HG03039 (cell line): ENCODE results near the gene SLC25A51.
"Not testable (repeated sequence)": the region's sequence is repeated elsewhere in the genome, so short reads cannot be mapped to it uniquely, and the experiment has no call there.

Source experiments
- ATAC-seq: cut with Tn5 transposase; IDR thresholded peaks from one replicate; pipeline ENCODE4 v1.9.1; 2021; ENCODE audit warnings: mild to moderate bottlenecking, moderate library complexity; ENCODE audit not compliant: unreplicated experiment

The SLC25A51 gene

DNA sequence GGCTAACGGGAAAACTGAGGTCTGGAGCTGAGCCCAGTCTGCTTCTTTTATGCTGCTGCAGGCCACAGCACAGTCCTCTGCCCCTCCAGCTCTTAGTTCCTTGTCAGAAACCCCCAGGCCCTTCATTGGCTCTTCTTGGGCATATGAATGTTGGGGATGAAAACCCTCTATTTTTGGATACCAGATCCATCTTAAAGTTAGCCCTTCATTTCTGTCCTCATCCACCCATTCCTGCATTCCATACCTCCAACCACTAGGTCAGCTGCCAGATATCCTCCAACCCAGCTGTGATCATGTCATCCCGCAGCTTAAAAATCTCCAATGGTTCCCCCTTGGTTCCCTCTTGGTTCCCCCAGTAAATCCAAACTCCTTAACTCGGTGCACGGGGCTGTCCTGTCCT is 1.8 kb upstream of the SLC25A51 start:
- no peak for ATAC-seq

DNA sequence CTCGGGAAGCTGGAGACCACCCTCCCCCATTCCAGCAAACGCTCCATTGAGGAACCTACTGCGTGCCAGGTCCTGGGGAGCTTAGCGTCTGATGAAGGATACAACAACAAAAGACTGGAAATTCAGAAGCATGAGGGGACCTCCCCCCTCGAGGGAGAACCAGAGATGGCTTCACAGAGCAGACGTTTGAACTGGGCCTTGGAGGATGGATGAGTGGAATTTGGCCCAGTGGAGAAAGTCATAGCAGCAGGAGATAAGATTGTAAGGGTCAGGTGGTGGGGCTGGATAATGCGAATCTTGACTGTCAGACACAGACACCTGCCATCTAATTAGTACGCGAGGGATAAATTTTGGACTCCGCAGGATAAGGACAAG is 1.2 kb upstream of the SLC25A51 start:
- ATAC-seq = no peak

DNA sequence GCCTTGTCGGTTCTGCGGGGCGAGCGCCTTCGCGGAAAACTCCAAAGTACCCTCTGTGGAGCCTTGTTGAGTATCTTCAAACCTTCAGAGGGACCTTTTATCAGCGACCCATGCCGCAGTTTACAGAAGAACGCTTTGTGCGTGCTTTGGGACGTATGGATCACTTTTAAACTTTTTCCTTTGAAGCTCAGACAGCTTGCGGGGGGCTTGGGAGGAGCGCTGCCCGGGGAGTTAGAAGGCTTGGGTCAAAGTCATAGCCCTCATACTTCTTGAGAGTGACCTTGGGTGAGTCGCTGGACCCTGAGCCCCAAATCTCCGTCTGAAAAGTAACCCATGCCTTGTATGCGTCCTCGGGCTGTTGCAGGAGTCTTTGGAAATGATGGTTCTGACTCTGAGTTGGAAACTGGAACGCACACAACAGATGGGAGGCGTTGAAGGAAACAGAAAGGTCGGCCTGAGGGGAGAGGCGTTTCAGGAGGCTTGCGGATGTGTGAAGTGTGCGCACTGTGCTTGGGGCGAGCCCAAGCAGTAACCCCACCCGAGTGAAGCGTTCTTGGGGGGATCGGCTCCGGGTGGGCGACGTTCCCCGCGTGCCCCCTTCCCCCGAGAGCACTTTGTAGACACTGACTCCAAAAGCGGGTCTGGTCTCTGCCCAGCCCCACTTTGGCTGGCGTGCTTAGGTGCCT is 661 bp upstream of the SLC25A51 start:
- ATAC-seq = no peak

DNA sequence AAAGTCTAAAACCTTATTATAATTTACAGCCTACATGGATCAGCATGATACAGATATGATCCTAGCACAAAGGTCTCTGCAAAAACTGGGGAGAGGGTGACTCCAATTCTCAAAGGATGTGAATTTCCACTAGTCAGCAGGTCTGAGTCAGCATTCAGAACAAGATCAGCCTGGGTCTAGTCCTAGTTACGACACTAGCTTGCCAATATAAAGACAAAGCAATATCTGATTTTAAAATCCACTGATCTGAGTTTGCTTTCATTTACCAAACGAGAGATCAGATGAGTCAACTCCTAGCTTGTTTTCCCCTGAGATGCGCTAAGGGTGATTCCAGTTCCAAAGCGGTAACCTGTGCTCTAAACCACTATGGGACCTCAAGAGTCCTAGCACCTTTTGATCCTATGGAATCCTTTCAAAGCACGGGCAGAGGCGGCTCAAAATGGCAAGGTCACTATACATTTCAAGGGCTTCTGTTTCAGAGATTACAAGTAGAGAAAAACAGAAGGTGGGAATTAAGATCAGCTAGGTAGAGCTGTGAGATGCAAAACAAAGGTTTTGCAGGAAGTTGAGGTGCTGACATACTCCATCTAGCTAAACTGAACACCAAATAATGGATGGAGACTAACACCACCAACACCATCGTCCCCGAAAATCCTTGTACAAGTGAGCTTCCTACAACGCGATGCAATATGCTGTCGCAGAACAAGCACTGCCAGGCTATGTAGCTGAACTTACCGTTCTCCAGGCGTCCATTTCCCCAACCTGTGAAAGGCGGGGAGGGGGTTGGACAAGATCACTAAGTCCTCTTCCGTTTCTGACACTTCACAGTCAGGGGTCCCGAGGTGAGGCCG is 906 bp downstream of the SLC25A51 start:
- no peak for ATAC-seq

DNA sequence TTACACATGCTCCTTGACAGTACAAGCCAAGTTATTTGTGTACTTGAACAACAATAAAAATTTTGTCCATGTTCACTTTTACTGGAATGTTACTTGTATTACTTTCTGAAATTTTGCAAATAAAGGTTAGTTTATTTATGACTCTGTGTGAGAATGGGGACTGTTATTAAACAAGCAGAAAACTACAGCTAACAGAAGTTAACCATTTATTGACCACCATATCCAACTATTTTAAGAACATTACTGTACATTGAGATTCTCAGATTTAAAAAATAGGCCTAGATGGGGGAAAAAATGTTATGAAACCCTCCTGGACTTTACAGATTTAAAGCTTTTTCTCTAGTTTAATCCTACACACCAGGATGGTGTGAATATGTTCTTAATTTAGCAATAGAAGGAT is 1.8 kb downstream of the SLC25A51 start:
- ATAC-seq = no peak

DNA sequence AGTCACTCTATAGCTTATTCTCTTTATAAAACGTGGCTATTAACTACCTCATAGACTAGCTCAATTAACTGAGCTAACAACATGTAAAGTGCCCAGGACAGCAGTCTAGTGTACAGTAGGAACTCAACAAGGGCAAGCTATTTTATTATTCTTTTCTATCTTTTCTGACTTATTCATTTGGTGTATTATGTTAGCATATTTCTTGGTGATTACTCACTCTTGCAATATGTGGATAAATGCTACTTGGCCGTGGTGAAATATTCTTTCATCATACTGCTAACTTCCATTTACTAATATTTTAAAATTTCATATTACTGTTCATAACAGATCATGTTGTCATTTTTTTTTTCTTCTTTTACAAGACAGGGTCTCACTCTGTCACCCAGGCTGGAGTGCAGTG is 4.9 kb downstream of the SLC25A51 start:
- ATAC-seq = no peak

DNA sequence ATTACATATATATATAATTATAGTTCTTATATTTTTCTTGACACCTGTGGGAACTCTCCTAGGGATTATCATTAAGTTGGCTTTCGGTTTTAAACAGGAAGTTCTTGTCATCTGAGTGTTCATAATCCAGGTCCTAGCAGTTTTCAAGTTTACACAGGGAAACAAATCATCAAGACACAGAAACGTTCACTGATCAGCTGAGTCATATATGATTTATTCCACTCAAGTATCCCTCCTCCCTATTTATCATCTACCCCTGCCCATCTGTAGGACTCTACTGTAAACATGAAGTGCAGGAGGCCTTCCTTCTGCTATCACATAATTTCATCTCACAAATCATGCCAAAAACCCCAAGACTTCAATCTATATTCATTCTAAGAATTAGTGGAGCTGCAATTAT is 6.3 kb downstream of the SLC25A51 start:
- ATAC-seq = no peak

DNA sequence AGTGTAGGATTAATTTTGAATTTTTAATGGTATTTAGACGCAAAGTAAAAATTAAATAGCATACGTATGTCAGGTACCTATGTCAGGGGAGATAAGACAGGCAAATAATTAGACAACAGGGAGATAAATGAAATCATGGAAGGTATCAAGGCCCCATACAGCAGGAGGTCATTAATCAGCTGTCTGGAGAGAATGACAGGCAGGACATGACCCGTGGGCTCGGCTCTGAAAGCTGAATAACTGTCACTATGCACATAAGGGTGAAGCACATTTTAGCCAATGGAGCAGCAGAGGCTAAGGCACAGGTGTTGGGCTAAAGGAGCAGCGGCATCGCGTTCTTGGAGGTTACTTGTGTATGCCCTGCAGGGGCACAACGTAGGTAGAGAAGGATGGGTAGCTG is 11.9 kb downstream of the SLC25A51 start:
- ATAC-seq = no peak

DNA sequence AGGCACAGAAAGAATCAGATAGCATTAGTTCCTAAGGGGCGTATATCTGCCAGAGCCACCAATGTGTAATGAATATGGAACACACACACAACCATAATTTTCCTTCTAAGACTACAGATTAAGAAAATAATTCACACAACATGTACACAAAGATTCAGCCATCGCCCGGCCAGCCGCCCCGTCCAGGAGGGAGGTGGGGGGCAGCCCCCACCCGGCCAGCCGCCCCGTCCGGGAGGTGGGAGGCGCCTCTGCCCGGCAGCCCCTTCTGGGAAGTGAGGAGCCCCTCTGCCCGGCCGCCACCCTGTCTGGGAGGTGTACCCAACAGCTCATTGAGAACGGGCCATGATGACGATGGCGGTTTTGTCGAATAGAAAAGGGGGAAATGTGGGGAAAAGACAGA is 12.9 kb downstream of the SLC25A51 start:
- not testable (repeated sequence) for ATAC-seq

DNA sequence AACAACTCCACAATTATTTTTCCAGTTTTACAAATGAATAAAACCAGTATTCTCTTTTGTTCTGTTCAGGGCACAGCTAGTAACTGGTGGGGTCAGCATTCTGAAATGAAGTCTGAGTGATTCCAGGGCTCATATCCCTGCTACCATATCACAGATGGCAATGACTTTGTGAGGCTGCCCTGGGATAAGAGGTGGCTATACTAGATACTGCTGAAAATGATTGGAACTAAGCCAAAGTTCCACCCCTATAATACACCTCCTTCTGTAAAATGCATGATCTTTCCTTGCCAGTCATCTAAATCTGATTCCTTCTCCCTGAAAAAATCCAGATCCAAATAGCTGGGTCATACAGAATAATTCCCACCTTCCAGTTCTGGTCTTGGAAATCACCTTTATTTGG is 14.4 kb downstream of the SLC25A51 start:
- ATAC-seq = no peak

DNA sequence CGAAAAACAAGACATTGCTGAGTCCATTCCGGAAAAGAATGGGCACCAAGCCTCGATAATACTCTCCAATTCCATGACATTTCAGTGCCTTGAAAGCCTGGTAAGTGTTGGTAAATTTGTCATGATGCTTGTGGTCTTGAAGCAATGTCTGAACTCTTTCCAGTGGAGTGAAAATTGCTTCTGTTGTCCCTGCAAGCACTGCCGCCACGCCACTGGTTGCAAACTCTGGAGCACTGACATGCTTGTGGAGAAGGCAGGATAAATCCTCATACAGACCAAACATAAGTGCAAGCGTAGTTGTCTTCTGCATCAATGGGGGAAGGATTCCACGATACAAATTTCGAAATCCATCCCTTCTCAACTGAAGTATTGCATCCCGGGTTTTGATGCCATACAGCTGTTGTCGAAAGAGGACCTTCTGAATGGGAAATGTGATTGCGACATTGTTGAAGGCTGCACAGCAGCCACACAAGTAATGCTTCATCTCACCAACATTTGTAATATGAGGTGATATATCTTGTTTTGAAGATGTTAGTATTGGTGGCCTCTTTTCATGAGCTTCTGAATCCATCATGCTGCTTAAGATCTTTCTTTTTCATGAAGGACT is 15.8 kb downstream of the SLC25A51 start:
- not testable (repeated sequence) for ATAC-seq

DNA sequence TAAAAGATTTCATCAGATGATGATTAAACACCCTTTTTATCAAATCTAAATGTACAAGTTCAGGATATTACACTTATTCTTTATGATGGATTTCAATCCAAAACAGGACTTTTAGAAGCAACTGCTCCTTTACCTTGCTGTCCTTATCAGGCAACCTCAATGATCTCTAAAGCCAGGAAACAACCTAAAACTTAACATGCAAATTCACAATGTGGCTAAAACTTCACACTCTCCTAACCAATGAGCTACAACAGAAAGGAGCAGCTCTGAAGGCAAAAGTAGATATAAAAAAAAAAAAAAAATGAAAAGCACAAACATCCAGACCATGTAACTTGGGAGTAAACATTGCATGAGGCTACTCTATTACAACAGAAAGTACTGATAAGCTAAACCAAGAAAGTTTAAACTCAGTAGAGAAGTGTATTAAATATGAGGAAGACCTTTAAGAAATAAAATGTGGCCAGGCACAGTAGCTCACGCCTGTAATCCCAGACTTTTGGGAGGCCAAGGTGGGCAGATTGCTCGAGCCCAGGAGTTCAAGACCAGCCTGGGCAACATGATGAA is 22.9 kb downstream of the SLC25A51 start:
- no peak for ATAC-seq

DNA sequence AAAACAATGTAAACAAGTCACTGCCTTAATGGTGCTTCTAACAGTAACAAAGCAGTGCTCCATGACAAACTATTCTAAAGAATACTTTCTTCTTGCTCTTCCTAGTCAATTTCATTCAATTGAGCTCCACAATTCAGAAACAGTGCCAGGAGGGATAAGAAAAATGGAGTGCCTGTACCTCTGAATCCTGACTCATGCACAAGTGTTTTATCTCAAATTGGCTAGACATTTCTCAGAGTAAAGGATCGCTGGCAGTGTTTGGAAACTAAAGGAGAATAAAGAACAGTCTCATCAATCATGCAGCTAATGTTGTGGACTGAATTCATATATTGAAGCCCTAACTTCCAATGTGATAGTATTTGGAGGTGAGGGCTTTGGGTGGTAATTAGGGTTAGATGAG is 27.6 kb downstream of the SLC25A51 start:
- ATAC-seq = no peak

DNA sequence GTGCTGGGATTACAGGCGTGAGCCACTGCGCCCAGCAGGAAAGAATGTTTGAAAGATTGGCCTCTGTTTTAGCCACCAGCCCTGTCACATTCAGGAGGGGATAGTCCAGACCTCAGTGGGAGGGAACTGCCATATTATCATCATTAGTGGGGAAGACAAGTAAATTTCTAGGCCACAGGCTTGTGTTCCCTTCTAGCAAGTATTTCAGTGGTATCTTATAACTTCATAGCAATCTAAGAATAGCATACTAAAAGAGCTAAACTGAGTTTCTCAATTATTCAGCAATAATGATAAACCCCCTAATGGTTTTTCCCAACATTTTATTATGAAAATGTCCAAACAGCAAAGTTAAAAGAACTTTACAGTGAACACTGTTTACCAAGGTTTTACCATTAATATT is 30.0 kb downstream of the SLC25A51 start:
- no peak for ATAC-seq

DNA sequence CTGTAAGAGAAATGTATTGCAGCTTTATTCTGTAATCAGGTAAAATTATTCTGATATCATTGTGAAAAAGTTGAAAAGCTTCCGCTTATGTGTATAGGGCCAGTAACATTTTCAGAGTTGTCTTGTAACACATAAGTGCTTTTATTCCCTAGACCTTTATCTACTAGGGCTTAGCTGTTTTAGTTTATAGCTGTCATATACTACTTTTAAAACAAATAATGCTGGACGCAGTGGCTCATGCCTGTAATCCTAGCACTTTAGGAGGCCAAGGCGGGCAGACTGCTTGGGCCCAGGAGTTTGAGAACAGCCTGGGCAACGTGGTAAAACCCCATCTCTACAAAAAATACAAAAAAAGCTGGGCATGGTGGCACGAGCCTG is 33.1 kb downstream of the SLC25A51 start:
- no peak for ATAC-seq

DNA sequence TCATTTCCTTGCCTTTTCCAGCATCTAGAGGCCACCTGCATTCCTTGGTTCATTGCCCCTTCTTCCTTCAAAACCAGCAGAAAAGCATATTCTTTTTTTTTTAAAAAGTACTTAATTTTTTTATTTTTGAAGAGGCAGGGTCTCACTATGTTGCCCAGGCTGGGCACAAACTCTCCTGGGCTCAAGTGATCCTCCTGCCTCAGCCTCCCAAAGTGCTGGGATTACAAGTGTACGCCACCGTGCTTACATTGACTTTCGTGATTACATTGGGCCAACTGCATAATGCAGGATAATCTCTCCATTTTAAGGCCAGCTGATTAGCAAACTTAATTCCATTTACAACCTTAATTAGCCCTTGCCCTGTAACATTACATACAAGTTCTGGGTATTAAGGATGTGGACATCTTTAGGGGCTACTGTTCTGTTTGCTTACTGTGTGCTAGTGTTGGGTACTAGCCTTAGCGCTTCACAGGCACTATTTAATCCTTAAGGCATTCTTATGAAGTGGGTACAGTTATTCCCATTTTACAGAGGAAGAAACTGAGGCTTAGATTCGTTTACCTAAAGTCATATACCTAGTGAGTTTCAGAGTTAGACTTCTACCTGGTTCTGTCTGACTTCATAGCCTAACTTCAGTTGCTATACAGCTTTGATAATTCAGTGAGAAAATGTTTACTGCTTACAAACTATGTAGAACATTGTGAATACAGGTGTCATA is 33.7 kb downstream of the SLC25A51 start:
- no peak for ATAC-seq

DNA sequence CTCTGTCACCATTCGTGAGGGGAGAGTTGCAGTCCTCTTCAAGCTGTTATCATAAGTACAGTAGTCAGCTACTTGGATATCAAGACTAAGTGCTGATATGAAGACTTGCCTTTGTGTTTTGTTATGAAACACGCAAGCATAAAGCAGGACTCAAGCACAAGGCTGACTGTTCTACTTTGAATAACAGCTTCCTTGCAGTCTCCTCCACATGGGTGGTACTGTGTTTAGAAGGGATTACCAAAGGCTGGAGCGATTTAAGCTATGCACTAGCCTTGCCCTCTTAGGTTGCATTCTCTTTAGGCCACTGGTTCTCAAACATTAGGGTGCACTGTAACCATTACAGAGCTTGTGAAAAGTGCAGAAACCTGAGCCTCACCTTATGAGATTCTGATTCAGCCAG is 41.4 kb downstream of the SLC25A51 start:
- no peak for ATAC-seq

DNA sequence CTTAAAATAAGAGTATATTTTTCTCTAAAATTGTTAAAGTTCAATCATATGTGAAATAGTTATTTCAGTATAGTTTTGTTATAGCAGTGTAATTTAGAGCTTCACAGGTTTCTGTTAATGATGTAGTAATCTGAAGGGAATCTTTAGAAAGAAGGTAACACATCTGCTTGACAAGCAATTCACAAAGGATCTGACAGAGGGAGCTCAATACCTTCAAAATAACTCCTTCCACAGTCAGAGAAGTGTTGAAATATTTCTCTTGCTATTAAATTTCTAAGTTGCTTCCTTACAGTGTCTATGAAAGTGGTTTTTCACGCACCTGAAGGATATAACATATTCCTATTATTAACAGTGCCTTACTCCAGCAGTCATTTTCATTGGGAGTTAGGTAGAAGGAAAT is 44.9 kb downstream of the SLC25A51 start:
- no peak for ATAC-seq

DNA sequence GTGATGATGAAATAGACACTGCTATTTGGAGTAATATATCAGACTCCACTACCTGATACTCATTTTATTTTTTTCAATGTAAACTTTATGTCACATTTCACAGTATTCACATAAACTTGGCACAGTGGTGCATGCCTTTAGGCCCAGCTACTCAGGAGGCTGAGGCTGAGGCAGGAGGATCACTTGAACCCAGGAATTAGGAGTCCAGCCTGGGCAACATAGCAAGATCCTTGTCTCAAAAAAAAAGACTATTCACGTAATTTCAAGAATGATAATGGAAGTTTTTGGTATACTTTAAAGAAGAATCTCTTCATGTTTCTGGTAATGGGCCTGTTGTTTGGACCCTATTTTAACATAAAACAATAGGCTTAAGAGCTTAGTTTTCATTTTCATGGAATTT is 47.4 kb downstream of the SLC25A51 start:
- no peak for ATAC-seq

DNA sequence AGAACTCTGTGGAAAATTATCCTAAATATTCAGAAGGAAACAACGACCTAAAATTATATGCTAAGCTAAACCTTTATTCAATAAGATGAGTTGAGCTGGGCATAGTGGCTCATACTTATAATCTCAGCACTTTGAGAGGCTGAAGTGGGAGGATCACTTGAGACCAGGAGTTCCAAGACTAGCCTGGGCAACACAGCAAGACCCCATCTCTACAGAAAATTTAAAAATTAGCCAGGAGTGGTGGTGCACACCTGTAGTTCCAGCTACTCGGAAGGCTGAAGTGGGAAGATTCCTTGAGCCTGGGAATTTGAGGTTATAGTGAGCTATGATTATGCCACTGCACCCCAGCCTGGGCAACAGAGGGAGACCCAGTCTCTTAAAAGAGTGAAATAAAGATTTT is 51.7 kb downstream of the SLC25A51 start:
- no peak for ATAC-seq

DNA sequence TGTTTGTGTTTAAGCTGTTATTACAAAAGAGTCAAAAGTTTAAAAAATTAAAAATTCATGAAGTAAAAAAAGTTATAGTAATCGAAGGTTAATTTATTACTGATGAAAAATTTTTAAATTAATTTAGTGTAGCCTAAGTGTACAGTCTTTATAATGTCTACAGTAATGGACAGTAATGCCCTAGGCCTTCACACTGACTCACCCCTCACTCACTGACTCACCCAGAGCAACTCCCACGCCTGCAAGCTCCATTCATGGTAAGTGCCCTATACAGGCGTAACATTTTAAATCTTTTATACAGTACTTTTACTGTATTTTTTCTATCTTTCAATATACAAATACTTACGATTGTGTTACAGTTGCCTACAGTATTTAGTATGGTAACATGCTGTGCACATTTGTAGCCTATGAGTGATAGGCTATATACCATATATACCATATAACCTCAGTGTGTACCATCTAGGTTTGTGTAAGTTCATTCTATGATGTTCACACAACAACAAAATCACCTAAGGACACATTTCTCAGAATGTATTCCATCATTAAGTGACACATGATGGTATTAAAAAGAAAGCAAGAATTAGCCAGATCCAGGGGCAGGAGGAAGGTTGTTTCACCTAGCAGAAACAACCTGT is 63.2 kb downstream of the SLC25A51 start:
- no peak for ATAC-seq
